ENCODE data around the gene GLIS2.

Gene GLIS2

GRCh38 chr16:4371357-4372000, 55.6 kb downstream of the GLIS2 start, which contains the start of gene VASN:
Gene VASN, plus strand, starts transcription at chr16:4371848. Its CDS starts 9,030 bp downstream, at chr16:4380878.
- Histone ChIP-seq H3K27me3 (ENCODE audit: control insufficient read depth, insufficient read depth, low read length, poor library complexity, severe bottlenecking) (peaks cover 4% of the 10 kb centered on the region), H3K36me3 (ENCODE audit: control insufficient read depth, insufficient read depth, low read length) (no peaks in the 10 kb centered on the region), H3K4me3 (ENCODE audit: insufficient read depth, low read depth, low read length) (peak within 1 kb of the TSS; percentile 53), H3K4me1 (ENCODE audit: control insufficient read depth, insufficient read depth, low read length) (peaks cover 49% of the 10 kb centered on the region), H3K27ac (ENCODE audit: insufficient read depth, low read depth, low read length, poor library complexity, severe bottlenecking) (no peak within 1 kb of the TSS), H3K9me3 (ENCODE audit: control insufficient read depth, low read length) (no peaks in the 10 kb centered on the region)
- WGBS, 2 experiments, result 7 to 8% methylated on average over 50 of the region's 50 CpGs

GRCh38 chr16:4372001-4372577, 56.2 kb downstream of the GLIS2 start:
- no peaks in the 10 kb centered on the region for H3K36me3 ChIP-seq (ENCODE audit: control insufficient read depth, insufficient read depth, low read length)
- WGBS, 2 experiments, result 2 to 3% methylated on average over 43 of the region's 43 CpGs
- H3K27ac ChIP-seq (ENCODE audit: insufficient read depth, low read depth, low read length, poor library complexity, severe bottlenecking), result no peak overlapping the region
- H3K27me3 ChIP-seq (ENCODE audit: control insufficient read depth, insufficient read depth, low read length, poor library complexity, severe bottlenecking), result peaks cover 4% of the 10 kb centered on the region
- peak overlapping the region; percentile 53 for H3K4me3 ChIP-seq (ENCODE audit: insufficient read depth, low read depth, low read length)
- H3K9me3 ChIP-seq (ENCODE audit: control insufficient read depth, low read length), result no peaks in the 10 kb centered on the region
- peaks cover 55% of the 10 kb centered on the region for H3K4me1 ChIP-seq (ENCODE audit: control insufficient read depth, insufficient read depth, low read length)

GRCh38 chr16:4372578-4373355, 56.9 kb downstream of the GLIS2 start:
- peaks cover 55% of the 10 kb centered on the region for H3K4me1 ChIP-seq (ENCODE audit: control insufficient read depth, insufficient read depth, low read length)
- no peaks in the 10 kb centered on the region for H3K36me3 ChIP-seq (ENCODE audit: control insufficient read depth, insufficient read depth, low read length)
- WGBS, 2 experiments, result 40 to 42% methylated on average over 10 of the region's 10 CpGs
- peak overlapping the region; percentile 53 for H3K4me3 ChIP-seq (ENCODE audit: insufficient read depth, low read depth, low read length)
- no peak overlapping the region for H3K27ac ChIP-seq (ENCODE audit: insufficient read depth, low read depth, low read length, poor library complexity, severe bottlenecking)
- no peaks in the 10 kb centered on the region for H3K9me3 ChIP-seq (ENCODE audit: control insufficient read depth, low read length)
- peaks cover 4% of the 10 kb centered on the region for H3K27me3 ChIP-seq (ENCODE audit: control insufficient read depth, insufficient read depth, low read length, poor library complexity, severe bottlenecking)

GRCh38 chr16:4373356-4373908, 57.6 kb downstream of the GLIS2 start:
- Histone ChIP-seq H3K36me3 (ENCODE audit: control insufficient read depth, insufficient read depth, low read length) (no peaks in the 10 kb centered on the region), H3K4me3 (ENCODE audit: insufficient read depth, low read depth, low read length) (peak overlapping the region; percentile 53), H3K27me3 (ENCODE audit: control insufficient read depth, insufficient read depth, low read length, poor library complexity, severe bottlenecking) (peaks cover 4% of the 10 kb centered on the region), H3K27ac (ENCODE audit: insufficient read depth, low read depth, low read length, poor library complexity, severe bottlenecking) (peak overlapping the region; percentile 69), H3K4me1 (ENCODE audit: control insufficient read depth, insufficient read depth, low read length) (peaks cover 58% of the 10 kb centered on the region), H3K9me3 (ENCODE audit: control insufficient read depth, low read length) (no peaks in the 10 kb centered on the region)
- WGBS, 2 experiments, result 53 to 56% methylated on average over 9 of the region's 9 CpGs

GRCh38 chr16:4373909-4374742, 58.3 kb downstream of the GLIS2 start:
- H3K27ac ChIP-seq (ENCODE audit: insufficient read depth, low read depth, low read length, poor library complexity, severe bottlenecking), result peak overlapping the region; percentile 80
- H3K27me3 ChIP-seq (ENCODE audit: control insufficient read depth, insufficient read depth, low read length, poor library complexity, severe bottlenecking), result peaks cover 4% of the 10 kb centered on the region
- no peaks in the 10 kb centered on the region for H3K9me3 ChIP-seq (ENCODE audit: control insufficient read depth, low read length)
- 11 to 15% methylated on average over 30 of the region's 30 CpGs for WGBS, 2 experiments
- H3K4me1 ChIP-seq (ENCODE audit: control insufficient read depth, insufficient read depth, low read length), result peaks cover 65% of the 10 kb centered on the region
- no peaks in the 10 kb centered on the region for H3K36me3 ChIP-seq (ENCODE audit: control insufficient read depth, insufficient read depth, low read length)
- peak overlapping the region; percentile 53 for H3K4me3 ChIP-seq (ENCODE audit: insufficient read depth, low read depth, low read length)

- H3K36me3 ChIP-seq (ENCODE audit: control insufficient read depth, insufficient read depth, low read length), result no peaks in the 10 kb centered on the region
- no peak overlapping the region for H3K4me3 ChIP-seq (ENCODE audit: insufficient read depth, low read depth, low read length)
- 93 to 95% methylated on average over 15 of the region's 15 CpGs for WGBS, 2 experiments
- H3K9me3 ChIP-seq (ENCODE audit: control insufficient read depth, low read length), result no peaks in the 10 kb centered on the region
- H3K27me3 ChIP-seq (ENCODE audit: control insufficient read depth, insufficient read depth, low read length, poor library complexity, severe bottlenecking), result peaks cover 4% of the 10 kb centered on the region
- H3K4me1 ChIP-seq (ENCODE audit: control insufficient read depth, insufficient read depth, low read length), result peaks cover 73% of the 10 kb centered on the region
- H3K27ac ChIP-seq (ENCODE audit: insufficient read depth, low read depth, low read length, poor library complexity, severe bottlenecking), result no peak overlapping the region
These were observed 59.9 kb downstream of the GLIS2 start for GRCh38 chr16:4375717-4376116.

- no peaks in the 10 kb centered on the region for H3K36me3 ChIP-seq (ENCODE audit: control insufficient read depth, insufficient read depth, low read length)
- WGBS, 2 experiments, result 88% methylated on average over 30 to 31 of the region's 31 CpGs
These were observed 60.4 kb downstream of the GLIS2 start for GRCh38 chr16:4376126-4376892.

GRCh38 chr16:4376893-4377572, 61.2 kb downstream of the GLIS2 start:
- H3K4me3 ChIP-seq (ENCODE audit: insufficient read depth, low read depth, low read length), result no peak overlapping the region
- no peak overlapping the region for H3K27ac ChIP-seq (ENCODE audit: insufficient read depth, low read depth, low read length, poor library complexity, severe bottlenecking)
- H3K36me3 ChIP-seq (ENCODE audit: control insufficient read depth, insufficient read depth, low read length), result no peaks in the 10 kb centered on the region
- no peaks in the 10 kb centered on the region for H3K9me3 ChIP-seq (ENCODE audit: control insufficient read depth, low read length)
- H3K4me1 ChIP-seq (ENCODE audit: control insufficient read depth, insufficient read depth, low read length), result peaks cover 66% of the 10 kb centered on the region
- peaks cover 4% of the 10 kb centered on the region for H3K27me3 ChIP-seq (ENCODE audit: control insufficient read depth, insufficient read depth, low read length, poor library complexity, severe bottlenecking)
- 69 to 70% methylated on average over 27 of the region's 27 CpGs for WGBS, 2 experiments

More at GRCh38 chr16:4376126-4376892, 60.4 kb downstream of the GLIS2 start:
- Histone ChIP-seq H3K27ac (ENCODE audit: insufficient read depth, low read depth, low read length, poor library complexity, severe bottlenecking) (no peak overlapping the region), H3K4me1 (ENCODE audit: control insufficient read depth, insufficient read depth, low read length) (peaks cover 67% of the 10 kb centered on the region), H3K27me3 (ENCODE audit: control insufficient read depth, insufficient read depth, low read length, poor library complexity, severe bottlenecking) (peaks cover 4% of the 10 kb centered on the region), H3K9me3 (ENCODE audit: control insufficient read depth, low read length) (no peaks in the 10 kb centered on the region), H3K4me3 (ENCODE audit: insufficient read depth, low read depth, low read length) (no peak overlapping the region)
